K562 (cell line): ENCODE measurements around the gene SLC12A6. TPM values are rescaled to one million over a fixed set of nuclear protein-coding genes. Genes with fewer than 3 reads are reported as not detected.

Source experiments
- BCL6 ChIP-seq: fragments of 250-450 bp; sonication (Bioruptor Pico); IDR thresholded peaks from 2 replicates; pipeline ENCODE4 v1.4.0; 2020
- E2F3 ChIP-seq: fragments of 250-450 bp; sonication (Bioruptor Pico); IDR thresholded peaks from 2 replicates; pipeline ENCODE4 v1.4.0; 2020; ENCODE audit warnings: mild to moderate bottlenecking
- HEY1 ChIP-seq: fragments of 250-450 bp; sonication (Bioruptor Pico); IDR thresholded peaks from 2 replicates; pipeline ENCODE4 v1.5.0; 2020; ENCODE audit warnings: mild to moderate bottlenecking, moderate library complexity, borderline replicate concordance
- HIVEP1 ChIP-seq: fragments of 250-450 bp; sonication (Bioruptor Pico); IDR thresholded peaks from 2 replicates; pipeline ENCODE4 v1.4.0; 2020; ENCODE audit warnings: mild to moderate bottlenecking
- HNRNPL ChIP-seq: fragments of 200-400 bp; formaldehyde crosslinking; IDR thresholded peaks from 2 replicates; pipeline ENCODE4 v1.6.1; 2017; ENCODE audit warnings: low read depth, mild to moderate bottlenecking, low read length
- HOXB6 ChIP-seq: fragments of 250-450 bp; sonication (Bioruptor Pico); IDR thresholded peaks from 2 replicates; pipeline ENCODE4 v1.5.1; 2022; ENCODE audit warnings: mild to moderate bottlenecking, borderline replicate concordance
- IFI16 ChIP-seq: fragments of 250-450 bp; sonication (Bioruptor Pico); IDR thresholded peaks from 2 replicates; pipeline ENCODE4 v2.1.2; 2022; ENCODE audit warnings: mild to moderate bottlenecking, inconsistent platforms
- NBN ChIP-seq: fragments of 450-650 bp; IDR thresholded peaks from 2 replicates; pipeline ENCODE4 v1.6.1; 2016; ENCODE audit warnings: low read depth, mild to moderate bottlenecking
- PYGO2 ChIP-seq: fragments of 450-650 bp; IDR thresholded peaks from 2 replicates; pipeline ENCODE4 v1.6.1; 2016; ENCODE audit warnings: mild to moderate bottlenecking, missing genetic modification characterization, moderate library complexity, missing compliant biosample characterization
- TEAD2 ChIP-seq: fragments of 450-650 bp; IDR thresholded peaks from 2 replicates; pipeline ENCODE4 v1.6.1; 2016; ENCODE audit warnings: missing genetic modification characterization, control low read depth, missing compliant biosample characterization
- TSC22D4 ChIP-seq: fragments of 450-650 bp; IDR thresholded peaks from 2 replicates; pipeline ENCODE4 v1.6.1; 2016; ENCODE audit warnings: missing genetic modification characterization, missing biosample characterization, control low read depth
- U2AF1 ChIP-seq: fragments of 200-400 bp; formaldehyde crosslinking; optimal IDR thresholded peaks from 2 replicates; pipeline ENCODE3; 2017; ENCODE audit warnings: mild to moderate bottlenecking, low read depth, low read length, moderate library complexity
- XRCC4 ChIP-seq: IDR thresholded peaks from one replicate; pipeline ENCODE4 v1.6.1; 2011; ENCODE audit not compliant: insufficient read depth, insufficient read length; ENCODE audit errors: extremely low read depth
- ZNF146 ChIP-seq: IDR thresholded peaks from one replicate; pipeline ENCODE4 v1.6.1; 2018; ENCODE audit warnings: missing compliant biosample characterization; ENCODE audit not compliant: unreplicated experiment
- ZNF24 ChIP-seq: fragments of 450-650 bp; IDR thresholded peaks from 2 replicates; pipeline ENCODE4 v1.6.1; 2016
- ZNF407 ChIP-seq: fragments of 450-650 bp; IDR thresholded peaks from 2 replicates; pipeline ENCODE4 v1.6.1; 2016; ENCODE audit warnings: low read depth
- polyA plus RNA-seq, 8 experiments: library from polyadenylated mRNA; depleted of rRNA in 4 of 8; stranded (reverse) in 5 of 8; unstranded in 3 of 8; fragments of >200 nt; fragmentation: Nextera tagmentation in 2 of 8; fragmentation: Illumina TruSeq in 1 of 8; extraction: Ambion mirVana in 2 of 8; extraction: Trizol in 1 of 8; gene quantifications; 2 replicates each; pipeline versions ENCODE4 v1.2.1 to v1.2.3, GENCODE V29; 2011 to 2014; ENCODE audit warnings: inconsistent platforms in 1 of 8, missing spikeins in 1 of 8
- total RNA-seq, 7 experiments: library from RNA; depleted of rRNA in 6 of 7; stranded (reverse); fragments of >200 nt in 6 of 7; fragmentation: Illumina TruSeq in 2 of 7; extraction: Trizol in 2 of 7; gene quantifications; 2 replicates each; pipeline versions ENCODE4 v1.2.1 to v1.2.3, GENCODE V29; 2011 to 2021; ENCODE audit warnings: low replicate concordance in 1 of 7

SLC12A6 gene
- total and polyA plus RNA-seq, 9 of the 15 experiments (the other 6 are each of a cell fraction or from before 2014, with no cell fraction given): 1.4 to 16.4 (median 6.7) TPM

- TF ChIP-seq IFI16 (CRISPR knock-in tag) (no peak), BCL6 (CRISPR knock-in tag) (no peak), HNRNPL (no peak), TSC22D4 (tag) (no peak), ZNF407 (no peak), HOXB6 (CRISPR knock-in tag) (no peak), HIVEP1 (no peak), TEAD2 (tag) (no peak), XRCC4 (no peak), ZNF24 (no peak), HEY1 (CRISPR knock-in tag) (no peak), U2AF1 (no peak), PYGO2 (tag) (no peak), E2F3 (CRISPR knock-in tag) (no peak), ZNF146 (CRISPR knock-in tag) (no peak), NBN (no peak; the same call in 1 of the 2 replicates)
Measured at GRCh38 chr15:34331809-34332208, 5.8 kb downstream of the SLC12A6 start (continued).
